KMS-11 (cell line): ENCODE results near the gene ZNF425.

Experiments used
- H2AFZ ChIP-seq: fragments of 200-600 bp; sonication (generic); 2 replicates; pipeline ENCODE4 v1.6.1; 2016; ENCODE audit warnings: antibody characterized with exemption, mixed run types, low read depth
- H3K27ac ChIP-seq: fragments of 200-600 bp; sonication (generic); 2 replicates; pipeline ENCODE4 v1.6.1; 2016; ENCODE audit warnings: mild to moderate bottlenecking, mixed run types
- H3K27me3 ChIP-seq: fragments of 200-600 bp; sonication (generic); 2 replicates; pipeline ENCODE4 v1.6.1; 2017; ENCODE audit warnings: mild to moderate bottlenecking, low read depth, mixed run types, moderate library complexity; ENCODE audit not compliant: insufficient read depth
- H3K36me3 ChIP-seq: fragments of 200-600 bp; sonication (generic); 2 replicates; pipeline ENCODE4 v1.6.1; 2017; ENCODE audit warnings: mild to moderate bottlenecking, mixed run types; ENCODE audit not compliant: insufficient read depth
- H3K4me1 ChIP-seq: fragments of 200-600 bp; sonication (generic); 2 replicates; pipeline ENCODE4 v1.6.1; 2016; ENCODE audit warnings: mild to moderate bottlenecking, low read depth, mixed run types; ENCODE audit not compliant: poor library complexity, severe bottlenecking
- H3K4me2 ChIP-seq: fragments of 200-600 bp; sonication (generic); 2 replicates; pipeline ENCODE4 v1.7.0; 2016; ENCODE audit warnings: mild to moderate bottlenecking, mixed run types
- H3K4me3 ChIP-seq: fragments of 200-600 bp; sonication (generic); IDR thresholded peaks from 2 replicates; pipeline ENCODE4 v1.6.1; 2017; ENCODE audit warnings: low read depth, low read length, mixed read lengths; ENCODE audit not compliant: insufficient read depth
- H3K79me2 ChIP-seq: fragments of 200-600 bp; sonication (generic); 2 replicates; pipeline ENCODE4 v1.6.1; 2016; ENCODE audit warnings: low read depth, mixed run types; ENCODE audit not compliant: insufficient read depth
- H3K9ac ChIP-seq: fragments of 200-600 bp; sonication (generic); 2 replicates; pipeline ENCODE4 v1.6.1; 2016; ENCODE audit warnings: mild to moderate bottlenecking, mixed run types
- H4K20me1 ChIP-seq: fragments of 200-600 bp; sonication (generic); 2 replicates; pipeline ENCODE4 v1.6.1; 2016; ENCODE audit warnings: mild to moderate bottlenecking, mixed run types; ENCODE audit not compliant: insufficient read depth
- CTCF ChIP-seq: fragments of 200-600 bp; sonication (generic); conservative IDR thresholded peaks from 2 replicates; pipeline ENCODE4 v1.6.1; 2017; ENCODE audit warnings: low read depth, mild to moderate bottlenecking, antibody characterized with exemption, low read length, moderate library complexity, mixed read lengths

Gene ZNF425

DNA sequence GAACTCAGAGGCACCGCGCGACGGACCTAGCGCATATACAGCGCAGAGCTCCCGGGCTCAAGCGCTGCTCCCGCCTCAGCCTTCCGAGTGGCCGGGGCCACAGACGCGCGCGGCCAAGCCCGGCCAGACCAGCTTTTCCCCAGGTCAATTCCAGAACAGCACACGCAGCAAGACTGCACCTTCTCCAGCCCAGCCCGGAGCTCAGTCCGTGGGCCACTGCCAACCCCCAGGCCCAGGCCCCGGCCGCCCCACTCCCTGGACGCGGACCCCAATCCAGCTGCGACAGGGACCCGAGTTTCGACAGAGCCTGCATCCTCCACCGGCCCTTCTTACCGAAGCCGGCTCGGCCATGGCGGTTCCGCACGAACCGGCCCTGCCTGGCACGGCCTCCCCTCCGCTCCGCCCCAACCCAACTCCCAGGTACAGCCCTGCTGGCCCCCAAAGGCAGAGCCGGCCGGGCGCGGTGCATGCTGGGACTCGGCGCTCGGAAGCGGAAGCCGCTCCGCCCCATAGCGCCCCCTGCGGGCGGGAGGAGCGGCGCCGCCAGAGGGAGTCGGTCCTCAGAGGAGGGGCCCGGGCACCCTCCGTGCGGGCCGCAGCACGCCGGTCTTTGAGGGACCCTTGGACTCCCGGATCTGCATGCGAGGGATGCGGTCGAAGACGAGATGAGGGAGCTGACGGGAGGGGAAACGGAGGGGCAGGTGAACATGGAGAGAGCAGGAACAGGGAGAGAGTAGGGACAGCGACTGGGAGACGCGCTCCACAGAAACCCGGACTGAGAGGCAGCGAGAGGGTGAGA lies at the start of gene ZNF425:
Gene ZNF425, minus strand, starts transcription at position 462 of the 799 bp plus-strand sequence. Its CDS starts 111 bp downstream, at position 351.
- no peaks in the 10 kb centered on the region for H4K20me1 ChIP-seq

GRCh38 chr7:149175150-149175549 lies 49.0 kb upstream of the ZNF425 start:
- H3K4me1 ChIP-seq, result no peaks in the 10 kb centered on the region
- H3K79me2 ChIP-seq, result no peaks in the 10 kb centered on the region
- H3K9ac ChIP-seq, result no peak overlapping the region
- H4K20me1 ChIP-seq, result no peaks in the 10 kb centered on the region
- H3K27ac ChIP-seq, result no peak overlapping the region
- no peak overlapping the region for H3K4me3 ChIP-seq
- no peak overlapping the region for H2AFZ ChIP-seq
- H3K36me3 ChIP-seq, result peaks cover 6% of the 10 kb centered on the region; the same call in 1 of the 2 replicates
- H3K4me2 ChIP-seq, result no peak overlapping the region
- no peak for TF ChIP-seq CTCF
- no peaks in the 10 kb centered on the region for H3K27me3 ChIP-seq

More for the DNA sequence above, at the start of gene ZNF425:
- H3K79me2 ChIP-seq, result peaks cover 16% of the 10 kb centered on the region
- H3K27ac ChIP-seq, result peak within 1 kb of the TSS; percentile 68
- H3K9ac ChIP-seq, result peak within 1 kb of the TSS; percentile 81
- H3K36me3 ChIP-seq, result no peaks in the 10 kb centered on the region
- peaks cover 16% of the 10 kb centered on the region for H3K4me1 ChIP-seq
- TF ChIP-seq CTCF, result peak; percentile 96
- peak within 1 kb of the TSS; percentile 91 for H3K4me2 ChIP-seq
- H3K4me3 ChIP-seq, result no peak within 1 kb of the TSS
- H3K27me3 ChIP-seq, result no peaks in the 10 kb centered on the region
- peak within 1 kb of the TSS; percentile 91 for H2AFZ ChIP-seq

DNA sequence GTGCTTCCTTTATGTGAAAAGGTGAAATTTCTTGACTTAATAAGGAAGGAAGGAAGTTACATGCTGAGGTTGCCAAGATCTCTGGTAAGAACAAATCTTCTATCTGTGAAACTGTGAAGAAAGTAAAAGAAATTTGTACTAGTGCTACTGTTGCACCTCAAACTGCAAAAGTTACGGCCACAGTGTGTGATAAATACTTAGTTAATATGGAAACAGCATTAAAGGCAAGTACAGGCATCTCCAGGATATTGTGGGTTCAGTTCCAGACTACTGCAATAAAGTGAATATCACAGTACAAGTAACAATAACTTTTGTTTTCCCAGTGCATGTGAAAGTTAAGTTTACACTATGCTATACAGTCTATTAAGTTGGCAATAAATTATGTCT lies 46.4 kb upstream of the ZNF425 start:
- no peaks in the 10 kb centered on the region for H3K4me1 ChIP-seq
- no peak overlapping the region for H3K9ac ChIP-seq
- H3K36me3 ChIP-seq, result 0 out of 2 replicates have a peak, but pooled peaks cover 5% of the 10 kb centered on the region
- no peak overlapping the region for H2AFZ ChIP-seq
- H4K20me1 ChIP-seq, result no peaks in the 10 kb centered on the region
- H3K27me3 ChIP-seq, result no peaks in the 10 kb centered on the region
- H3K4me3 ChIP-seq, result no peak overlapping the region
- no peak overlapping the region for H3K4me2 ChIP-seq
- TF ChIP-seq CTCF, result no peak
- H3K79me2 ChIP-seq, result no peaks in the 10 kb centered on the region
- H3K27ac ChIP-seq, result no peak overlapping the region

DNA sequence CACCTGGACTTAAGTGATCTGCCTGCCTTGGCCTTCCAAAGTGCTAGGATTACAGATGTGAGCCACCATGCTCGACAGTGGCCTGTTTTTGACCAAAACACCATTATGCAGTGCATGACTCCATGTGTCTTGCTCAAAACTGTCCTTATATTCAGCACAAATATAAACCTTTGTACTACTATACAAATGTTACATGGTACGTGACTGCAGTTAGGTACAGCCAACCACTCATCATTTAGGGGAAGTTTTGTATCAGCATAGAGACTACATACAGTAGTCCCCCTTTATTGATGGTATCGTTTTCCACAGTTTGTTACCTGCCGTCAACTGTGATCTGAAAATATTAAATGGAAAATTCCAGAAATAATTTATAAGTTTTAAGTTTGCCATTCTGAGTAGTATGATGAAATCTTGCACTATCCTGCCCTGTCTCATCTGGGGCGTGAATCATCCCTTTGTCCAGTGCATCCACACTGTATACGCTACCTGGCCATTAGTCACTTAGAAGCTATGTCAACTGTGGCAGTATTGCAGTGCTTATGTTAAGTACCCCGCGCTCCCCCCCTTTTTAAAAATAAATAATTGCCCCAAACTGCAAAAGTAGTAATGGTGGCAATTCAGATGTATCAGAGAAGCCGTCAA lies 45.9 kb upstream of the ZNF425 start:
- Histone ChIP-seq H3K9ac (no peak overlapping the region), H4K20me1 (no peaks in the 10 kb centered on the region), H3K27me3 (no peaks in the 10 kb centered on the region), H3K4me2 (no peak overlapping the region), H3K4me3 (no peak overlapping the region), H3K36me3 (peaks cover 10% of the 10 kb centered on the region; the same call in 1 of the 2 replicates), H3K27ac (no peak overlapping the region), H3K4me1 (no peaks in the 10 kb centered on the region), H3K79me2 (no peaks in the 10 kb centered on the region), H2AFZ (no peak overlapping the region)
- TF ChIP-seq CTCF, result no peak
